Measurements from ENCODE around the gene EFCAB13.
"Not testable (repeated sequence)": the region's sequence is repeated elsewhere in the genome, so short reads cannot be mapped to it uniquely, and the experiment has no call there.

Gene EFCAB13

DNA sequence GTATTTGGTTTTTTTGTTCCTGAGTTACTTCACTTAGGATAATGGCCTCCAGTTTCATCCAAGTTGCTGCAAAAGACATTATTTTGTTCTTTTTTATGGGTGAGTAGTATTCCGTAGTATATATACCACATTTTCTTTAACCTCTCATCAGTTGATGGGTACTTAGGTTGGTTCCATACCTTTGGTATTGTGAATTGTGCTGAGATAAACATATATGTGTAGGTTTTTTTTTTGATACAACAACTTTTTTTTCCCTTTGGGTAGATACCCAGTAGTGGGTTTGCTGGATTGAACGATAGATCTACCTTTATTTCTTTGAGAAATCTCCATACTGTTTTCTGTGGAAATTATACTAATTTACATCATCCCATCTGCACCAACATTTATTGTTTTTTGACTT lies 6.8 kb downstream of the EFCAB13 start:
- no peak for DNase-seq

DNA sequence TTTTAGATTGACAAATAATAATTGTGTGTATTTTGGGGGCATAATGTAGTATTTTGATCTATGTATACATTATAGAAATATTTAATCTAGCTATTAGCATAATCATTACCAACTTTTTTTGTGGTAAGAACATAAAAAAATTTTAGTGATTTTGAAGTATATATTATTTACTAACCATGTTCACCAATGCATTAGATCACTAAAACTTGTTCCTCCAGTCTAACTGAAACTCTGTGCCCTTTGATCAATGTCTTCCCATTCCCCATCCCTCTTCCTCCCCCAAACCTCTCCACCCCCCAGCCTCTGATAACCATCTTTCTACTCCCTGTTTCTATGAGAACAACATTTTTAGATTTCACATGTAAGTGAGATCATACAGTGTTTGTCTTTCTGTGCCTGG lies 8.5 kb downstream of the EFCAB13 start:
- DNase-seq, result no peak

DNA sequence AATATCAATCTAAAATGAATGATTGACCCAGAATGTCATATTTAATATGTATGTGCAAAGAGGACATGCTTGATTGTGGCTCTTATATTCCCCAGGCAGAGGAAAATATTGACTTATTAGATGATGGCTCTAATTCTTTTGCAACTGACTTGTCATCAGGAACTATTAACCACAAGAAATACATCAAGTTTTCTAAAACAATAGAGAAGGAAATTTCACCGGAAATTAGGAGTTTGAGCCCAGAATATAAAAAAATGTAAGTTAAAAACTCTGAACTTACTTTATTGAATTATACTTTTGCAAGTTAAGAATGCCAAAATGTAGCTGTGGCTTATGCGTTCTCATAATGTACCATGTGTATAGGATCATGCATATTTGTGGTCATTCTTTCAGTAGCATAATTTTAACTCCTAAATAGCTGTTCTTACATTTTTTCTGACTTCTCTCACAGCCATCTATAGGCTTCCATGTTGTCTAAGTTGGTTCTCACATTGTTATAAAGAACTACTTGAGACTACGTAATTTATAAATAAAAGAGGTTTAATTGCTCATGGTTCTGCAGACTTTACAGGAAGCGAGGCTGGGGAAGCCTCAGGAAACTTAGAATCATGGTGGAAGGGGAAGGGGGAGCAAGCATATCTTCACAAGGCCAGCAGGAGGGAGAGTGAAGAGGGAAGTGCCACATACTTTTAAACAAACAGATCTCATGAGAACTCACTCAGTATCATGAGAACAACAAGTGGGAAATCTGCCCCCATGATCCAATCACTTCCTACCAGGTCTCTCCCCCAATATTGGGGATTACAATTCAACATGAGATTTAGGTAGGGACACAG lies 11.6 kb downstream of the EFCAB13 start:
- no peak for DNase-seq

DNA sequence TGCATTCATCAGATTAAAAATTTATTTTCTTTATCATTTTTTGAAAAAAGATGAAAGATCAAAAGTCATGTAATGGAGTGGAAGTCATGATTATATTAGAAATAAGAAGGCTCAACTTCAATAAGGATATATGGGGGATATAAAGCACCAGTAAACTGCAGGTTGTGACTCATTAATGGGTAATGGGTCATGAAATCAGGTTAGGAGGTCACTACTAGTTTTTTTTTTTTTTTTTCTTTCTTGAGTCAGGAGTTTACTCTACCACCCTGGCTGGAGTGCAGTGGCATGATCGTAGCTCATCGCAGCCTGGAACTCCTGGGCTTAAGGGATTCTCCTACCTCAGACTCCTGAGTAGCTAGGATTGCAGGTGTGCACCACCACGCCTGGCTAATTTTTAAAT lies 14.3 kb downstream of the EFCAB13 start:
- no peak for DNase-seq

DNA sequence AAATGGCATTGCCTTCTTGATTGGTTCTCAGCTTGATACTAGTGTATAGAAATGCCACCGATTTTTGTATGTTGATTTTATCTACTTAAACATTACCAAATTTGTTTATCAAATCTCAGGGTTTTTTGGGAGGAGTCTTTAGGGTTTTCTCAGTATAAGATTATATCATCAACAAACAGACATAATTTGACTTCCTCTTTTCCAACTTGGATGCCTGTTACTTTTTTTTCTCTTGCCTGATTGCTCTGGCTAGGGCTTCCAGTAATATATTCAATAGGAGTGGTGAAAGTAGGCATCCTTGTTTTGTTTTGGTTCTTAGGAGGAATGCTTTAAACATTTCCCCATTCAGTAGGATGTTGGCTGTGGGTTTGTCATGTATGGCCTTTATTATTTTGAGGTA lies 29.1 kb downstream of the EFCAB13 start:
- no peak for DNase-seq

DNA sequence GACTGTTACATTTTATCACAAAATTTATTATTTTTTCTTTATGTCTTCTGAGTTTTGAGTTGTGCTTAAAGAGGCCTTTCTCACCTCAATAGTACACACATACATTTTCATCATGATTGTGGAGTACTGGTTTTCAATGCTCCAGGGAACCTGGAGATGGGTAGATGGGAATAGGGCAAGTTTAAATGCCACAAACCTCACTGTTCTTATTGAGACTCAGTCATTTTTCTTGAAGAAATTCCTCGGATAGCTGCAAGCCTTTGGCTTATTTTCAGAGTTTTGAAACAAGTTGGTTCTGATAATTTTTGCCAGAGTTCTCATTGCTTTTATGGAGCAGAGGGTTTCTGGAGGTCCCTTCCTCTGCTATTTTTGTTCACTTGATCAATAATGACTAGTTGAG lies 34.9 kb downstream of the EFCAB13 start:
- DNase-seq, result no peak

DNA sequence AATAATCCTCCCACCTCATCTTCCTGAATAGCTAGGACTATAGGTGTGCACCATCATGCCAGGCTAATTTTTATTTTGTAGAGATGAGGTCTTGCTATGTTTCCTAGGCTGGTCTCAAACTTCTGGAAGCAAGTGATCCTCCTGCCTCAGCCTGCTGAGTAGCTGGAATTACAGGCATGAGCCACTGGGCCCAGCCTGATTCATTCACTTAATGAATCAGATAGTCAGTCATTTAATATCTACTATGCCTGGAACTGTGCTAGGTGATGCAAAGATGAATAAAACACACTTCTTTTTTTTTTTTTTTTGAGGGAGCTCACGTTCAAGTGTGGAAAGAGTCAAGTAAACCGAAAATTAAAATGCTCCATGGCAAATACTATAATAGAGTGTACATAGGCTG lies 39.4 kb downstream of the EFCAB13 start:
- DNase-seq, result no peak

DNA sequence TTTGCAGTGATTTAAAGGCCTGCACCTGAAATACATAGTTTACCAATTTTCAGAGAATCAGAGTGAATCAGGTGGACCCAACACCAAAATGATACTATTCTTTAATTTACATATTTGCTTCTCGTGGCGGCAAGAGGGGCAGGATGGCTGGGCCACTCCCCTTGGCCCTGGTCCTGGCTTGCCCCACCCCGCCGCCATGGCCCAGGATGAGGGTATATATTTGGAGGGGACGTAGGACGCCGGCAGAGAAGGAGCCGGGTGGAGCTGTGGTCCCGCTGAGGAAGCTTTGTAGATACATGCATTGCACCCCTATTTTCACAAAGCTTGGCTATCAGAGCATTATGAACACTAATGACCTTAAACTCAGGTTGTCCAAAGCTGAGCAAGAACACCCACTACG lies 43.5 kb downstream of the EFCAB13 start:
- DNase-seq, result no peak

DNA sequence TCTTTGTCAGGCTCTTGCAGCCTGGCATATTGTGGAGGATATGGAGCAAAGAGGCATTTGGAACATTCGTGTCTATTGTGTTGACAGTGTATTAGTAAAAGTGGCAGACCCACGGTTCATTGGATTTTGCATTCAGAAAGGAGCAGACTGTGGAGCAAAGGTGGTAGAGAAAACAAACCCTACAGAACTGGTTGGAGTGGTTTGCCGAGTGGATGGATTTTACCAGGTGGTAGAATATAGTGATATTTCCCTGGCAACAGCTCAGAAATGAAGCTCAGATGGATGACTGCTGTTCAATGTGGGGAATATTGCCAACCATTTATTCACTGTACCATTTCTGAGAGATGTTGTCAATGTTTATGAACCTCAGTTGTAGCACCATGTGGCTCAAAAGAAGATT lies 44.5 kb downstream of the EFCAB13 start:
- peak; percentile 49 for DNase-seq

DNA sequence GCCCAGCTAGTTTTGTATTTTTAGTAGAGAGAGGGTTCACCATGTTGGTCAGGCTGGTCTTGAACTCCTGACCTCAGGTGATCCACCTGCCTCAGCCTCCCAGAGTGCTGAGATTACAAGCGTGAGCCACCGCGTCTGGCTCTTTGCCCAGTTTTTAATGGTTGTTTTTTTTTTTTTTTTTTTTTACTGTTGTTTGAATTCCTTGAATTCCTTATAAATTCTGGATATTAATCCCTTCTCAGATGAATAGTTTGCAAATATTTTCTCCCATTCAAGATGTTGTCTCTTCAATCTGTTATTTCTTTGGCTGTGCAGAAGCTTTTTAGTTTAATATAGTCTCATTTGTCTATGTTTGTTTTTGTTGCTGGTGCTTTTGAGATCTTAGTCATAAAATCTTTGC lies 47.1 kb downstream of the EFCAB13 start:
- DNase-seq, result not testable (repeated sequence)

DNA sequence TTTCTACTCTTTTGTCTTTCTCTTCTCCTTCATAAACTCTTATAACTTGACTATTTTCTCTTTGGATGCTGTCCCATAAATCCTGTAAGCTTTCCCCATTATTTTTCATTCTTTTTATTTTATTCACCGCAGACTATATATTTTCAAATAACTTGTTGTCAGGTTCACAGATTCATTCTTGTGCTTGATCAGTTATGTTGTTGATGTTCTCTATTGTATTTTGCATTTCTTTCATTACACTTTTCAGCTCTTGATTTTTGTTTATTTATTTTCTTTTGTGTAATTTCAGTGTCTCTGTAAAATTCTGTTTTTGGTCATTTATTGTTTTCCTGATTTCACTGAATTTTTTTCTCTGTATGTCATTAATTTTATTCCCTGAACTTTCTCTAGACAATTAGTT lies 49.2 kb downstream of the EFCAB13 start:
- no peak for DNase-seq

DNA sequence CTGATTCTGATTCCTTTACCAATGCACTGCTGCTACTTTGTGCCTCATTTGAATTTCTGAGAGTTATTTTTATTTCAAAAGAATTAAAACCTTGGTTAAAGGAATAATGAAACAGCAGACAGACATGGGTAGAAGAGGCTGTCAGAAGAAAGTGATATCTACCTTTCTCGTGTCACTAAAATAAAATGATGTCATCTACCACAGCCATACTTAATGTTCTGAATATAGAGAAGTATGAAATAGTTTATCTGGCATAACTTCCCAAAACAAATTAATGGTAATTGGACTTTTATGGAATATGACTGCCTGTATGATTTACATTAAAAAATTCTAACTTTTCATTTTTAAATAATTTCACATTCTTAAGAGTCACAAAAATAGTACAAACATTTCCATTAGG lies 52.5 kb downstream of the EFCAB13 start:
- no peak for DNase-seq

DNA sequence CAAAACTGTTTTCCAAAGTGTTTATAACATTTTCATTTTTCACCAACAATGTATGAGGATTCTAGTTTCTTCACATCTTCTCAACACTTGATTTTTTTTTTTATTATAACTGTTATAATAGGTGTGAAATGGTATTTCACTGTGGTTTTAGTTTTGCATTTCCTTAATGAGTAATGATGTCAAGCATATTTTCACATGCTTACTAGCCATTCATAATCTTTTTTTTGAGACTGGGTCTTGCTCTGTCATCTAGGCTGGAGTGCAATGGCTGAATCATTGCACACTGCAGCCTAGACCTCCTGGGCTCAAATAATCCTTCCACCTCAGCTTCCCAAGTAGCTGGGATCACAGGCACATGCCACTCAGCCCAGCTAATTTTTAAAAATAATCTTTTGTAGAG lies 65.1 kb downstream of the EFCAB13 start:
- DNase-seq, result no peak

DNA sequence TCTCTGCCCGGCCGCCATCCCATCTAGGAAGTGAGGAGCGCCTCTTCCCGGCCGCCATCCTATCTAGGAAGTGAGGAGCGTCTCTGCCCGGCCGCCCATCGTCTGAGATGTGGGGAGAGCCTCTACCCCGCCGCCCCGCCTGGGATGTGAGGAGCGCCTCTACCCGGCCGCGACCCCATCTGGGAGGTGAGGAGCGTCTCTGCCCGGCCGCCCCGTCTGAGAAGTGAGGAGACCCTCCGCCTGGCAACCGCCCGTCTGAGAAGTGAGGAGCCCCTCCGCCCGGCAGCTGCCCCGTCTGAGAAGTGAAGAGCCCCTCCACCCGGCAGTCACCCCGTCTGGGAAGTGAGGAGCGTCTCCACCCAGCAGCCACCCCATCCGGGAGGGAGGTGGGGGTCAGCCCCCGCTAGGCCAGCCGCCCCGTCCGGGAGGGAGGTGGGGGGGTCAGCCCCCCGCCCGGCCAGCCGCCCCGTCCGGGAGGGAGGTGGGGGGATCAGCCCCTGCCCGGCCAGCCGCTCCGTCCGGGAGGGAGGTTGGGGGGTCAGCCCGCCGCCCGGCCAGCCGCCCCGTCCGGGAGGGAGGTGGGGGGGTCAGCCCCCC lies 73.9 kb downstream of the EFCAB13 start:
- DNase-seq, result not testable (repeated sequence)

DNA sequence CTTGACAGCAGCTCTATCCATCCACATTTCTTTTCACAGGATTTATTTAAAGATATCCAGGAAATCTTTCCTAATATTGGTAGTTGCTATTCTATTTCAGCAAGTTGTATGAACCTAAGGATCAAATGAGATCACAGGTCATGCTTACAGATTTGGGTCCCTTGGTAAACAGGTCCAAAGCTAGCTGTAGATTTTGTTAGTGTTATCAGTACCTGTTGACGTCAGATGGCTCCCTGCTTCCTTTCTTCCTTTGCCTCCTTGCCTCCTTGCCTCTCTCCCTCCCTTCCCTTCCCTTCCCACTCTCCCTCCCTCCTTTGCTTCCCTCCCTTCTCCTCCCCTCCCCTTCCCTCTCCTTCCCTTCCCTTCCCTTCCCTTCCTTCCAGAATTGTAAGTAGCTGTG lies 76.6 kb downstream of the EFCAB13 start:
- DNase-seq, result no peak

DNA sequence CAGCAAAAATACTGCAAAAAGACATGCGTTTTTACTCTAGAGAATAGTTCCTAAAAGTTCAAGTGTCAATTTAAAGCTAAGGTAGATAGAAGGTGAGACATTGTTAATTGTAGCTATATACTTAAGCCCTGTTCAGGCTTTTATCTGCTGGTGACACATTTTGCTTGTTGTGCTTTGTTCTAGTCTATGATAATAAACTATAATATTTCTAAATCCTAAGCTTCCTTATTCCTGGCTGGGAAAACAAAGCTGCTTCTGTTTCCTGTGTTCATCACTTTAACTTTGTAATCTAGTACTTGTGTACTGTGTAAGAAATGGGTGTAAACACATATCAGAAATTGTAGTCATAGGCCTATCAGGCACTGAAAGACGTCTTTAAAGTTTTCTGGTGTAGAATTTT lies 77.3 kb downstream of the EFCAB13 start:
- DNase-seq, result no peak

DNA sequence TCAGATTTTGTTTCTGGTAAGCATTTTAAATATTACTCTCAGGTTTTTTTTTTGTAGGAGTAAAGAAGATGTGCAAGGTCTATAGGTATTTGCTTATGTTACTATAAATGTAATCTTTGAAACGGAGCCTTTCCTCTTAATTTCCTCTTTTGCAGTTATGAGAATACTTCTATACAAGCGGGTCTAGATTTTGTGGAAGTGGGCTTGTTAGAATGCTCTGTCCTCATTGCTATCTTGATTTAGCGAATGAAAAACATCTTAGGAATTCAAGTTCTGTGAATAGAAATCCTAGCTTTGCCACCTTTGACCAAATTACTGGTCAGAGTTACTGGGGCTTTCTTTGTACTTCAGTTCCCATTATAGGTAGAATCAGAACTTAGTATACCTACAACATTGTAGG lies 80.3 kb downstream of the EFCAB13 start:
- DNase-seq, result no peak

DNA sequence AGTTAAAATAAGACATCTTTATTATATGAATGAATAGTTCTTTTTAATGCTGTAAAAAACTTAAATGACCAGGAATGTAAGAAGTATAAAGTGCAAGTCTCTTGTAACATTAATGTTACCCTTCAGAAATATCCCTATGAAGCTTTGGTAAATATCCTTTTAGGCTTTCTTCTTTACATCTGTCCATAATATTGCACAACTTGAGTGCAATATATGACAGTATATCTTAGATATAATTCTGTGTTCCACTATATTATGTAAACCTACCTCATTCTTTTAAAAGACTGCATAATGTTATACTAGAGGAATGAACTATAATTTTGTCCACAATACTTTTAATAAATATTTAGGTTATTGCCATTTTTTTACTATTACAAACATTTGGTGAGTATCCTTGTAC lies 81.1 kb downstream of the EFCAB13 start:
- DNase-seq, result no peak

DNA sequence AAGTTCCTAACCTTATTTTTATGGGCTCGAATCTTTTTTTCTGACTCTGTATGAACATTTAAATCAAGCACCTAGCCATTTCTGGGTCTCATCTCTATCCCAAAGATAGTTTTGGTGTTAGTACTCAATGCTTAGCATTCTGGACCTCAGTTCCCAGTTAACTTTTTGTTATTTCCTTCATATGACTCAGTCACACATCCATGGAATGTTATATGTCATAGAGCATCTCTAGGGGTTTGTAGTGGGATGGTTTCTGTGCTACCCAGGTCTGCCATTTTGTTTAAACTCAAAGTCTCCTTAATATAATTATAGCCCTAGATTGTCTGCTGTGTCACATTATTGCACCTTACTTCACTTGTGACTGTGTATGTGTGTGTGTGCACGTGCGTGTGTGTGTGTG lies 90.1 kb downstream of the EFCAB13 start:
- DNase-seq, result no peak

DNA sequence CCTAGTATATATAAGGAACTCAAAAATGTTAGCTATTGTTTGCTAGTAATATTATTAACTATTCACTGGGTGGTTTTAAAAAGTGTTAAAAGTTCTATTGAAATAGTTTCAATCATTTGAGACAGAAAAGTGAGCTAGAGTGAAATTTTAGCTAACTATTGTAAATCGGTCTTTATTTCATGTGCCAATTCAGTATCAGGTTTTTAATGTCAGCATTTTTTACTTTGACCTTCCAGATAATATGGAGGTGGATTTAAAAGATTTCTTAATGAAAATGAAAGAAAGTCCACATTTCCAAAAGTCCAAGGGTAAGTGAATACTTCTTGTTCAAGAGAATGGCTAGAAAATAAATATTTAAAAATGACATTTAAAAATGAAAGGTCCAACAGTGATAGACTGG lies 90.9 kb downstream of the EFCAB13 start:
- no peak for DNase-seq

DNA sequence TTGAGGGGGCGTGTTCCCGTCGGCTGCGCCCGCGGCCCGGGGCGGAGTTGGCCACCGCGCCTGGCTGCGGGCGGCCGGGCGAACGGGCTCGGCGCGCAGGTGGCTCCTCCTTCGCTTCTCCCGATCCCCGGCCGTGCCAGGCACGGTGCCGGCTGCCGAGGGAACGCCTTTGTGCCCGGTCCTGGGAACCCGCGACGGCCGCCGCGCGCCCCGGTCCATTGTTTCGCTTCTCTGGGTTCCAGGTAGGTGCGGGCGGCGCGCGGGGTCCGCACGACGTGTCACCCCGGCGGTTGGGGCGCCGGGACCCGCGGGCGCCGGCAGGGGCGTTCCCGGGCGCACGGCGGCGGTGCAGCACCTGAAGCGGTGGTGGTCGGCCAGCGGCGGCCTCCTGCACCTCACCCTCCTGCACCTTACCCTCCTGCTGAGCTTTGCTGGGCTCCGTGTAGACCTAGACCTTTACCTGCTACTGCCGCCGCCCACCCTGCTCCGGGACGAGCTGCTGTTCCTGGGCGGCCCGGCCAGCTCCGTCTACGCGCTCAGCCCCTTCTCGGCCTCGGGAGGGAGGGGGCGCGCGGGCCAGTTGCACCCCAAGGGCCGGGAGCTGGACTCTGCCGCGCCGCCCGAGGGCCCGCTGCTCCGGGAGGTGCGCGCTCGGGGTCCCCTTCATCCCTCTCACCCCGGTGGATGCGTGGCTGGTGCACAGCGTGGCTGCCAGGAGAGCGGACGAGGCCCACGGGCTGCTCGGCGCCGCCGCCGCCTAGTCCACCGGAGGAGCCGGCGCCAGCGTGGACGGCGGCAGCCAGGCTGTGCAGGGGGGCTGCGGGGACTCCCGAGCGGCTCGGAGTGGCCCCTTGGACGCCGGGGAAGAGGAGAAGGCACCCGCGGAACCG lies 99.9 kb downstream of the EFCAB13 start:
- DNase-seq, result no peak

DNA sequence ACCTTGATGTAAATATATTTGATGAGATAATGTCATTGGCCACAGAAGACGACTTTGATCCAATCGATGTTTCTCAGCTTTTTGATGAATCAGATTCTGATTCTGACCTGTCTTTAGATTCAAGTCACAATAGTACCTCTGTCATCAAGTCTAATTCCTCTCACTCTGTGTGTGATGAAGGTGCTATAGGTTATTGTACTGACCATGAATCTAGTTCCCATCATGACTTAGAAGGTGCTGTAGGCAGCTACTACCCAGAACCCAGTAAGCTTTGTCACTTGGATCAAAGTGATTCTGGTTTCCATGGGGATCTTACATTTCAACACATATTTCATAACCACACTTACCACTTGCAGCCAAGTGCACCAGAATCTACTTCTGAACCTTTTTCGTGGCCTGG lies 101.5 kb downstream of the EFCAB13 start:
- not testable (repeated sequence) for DNase-seq

DNA sequence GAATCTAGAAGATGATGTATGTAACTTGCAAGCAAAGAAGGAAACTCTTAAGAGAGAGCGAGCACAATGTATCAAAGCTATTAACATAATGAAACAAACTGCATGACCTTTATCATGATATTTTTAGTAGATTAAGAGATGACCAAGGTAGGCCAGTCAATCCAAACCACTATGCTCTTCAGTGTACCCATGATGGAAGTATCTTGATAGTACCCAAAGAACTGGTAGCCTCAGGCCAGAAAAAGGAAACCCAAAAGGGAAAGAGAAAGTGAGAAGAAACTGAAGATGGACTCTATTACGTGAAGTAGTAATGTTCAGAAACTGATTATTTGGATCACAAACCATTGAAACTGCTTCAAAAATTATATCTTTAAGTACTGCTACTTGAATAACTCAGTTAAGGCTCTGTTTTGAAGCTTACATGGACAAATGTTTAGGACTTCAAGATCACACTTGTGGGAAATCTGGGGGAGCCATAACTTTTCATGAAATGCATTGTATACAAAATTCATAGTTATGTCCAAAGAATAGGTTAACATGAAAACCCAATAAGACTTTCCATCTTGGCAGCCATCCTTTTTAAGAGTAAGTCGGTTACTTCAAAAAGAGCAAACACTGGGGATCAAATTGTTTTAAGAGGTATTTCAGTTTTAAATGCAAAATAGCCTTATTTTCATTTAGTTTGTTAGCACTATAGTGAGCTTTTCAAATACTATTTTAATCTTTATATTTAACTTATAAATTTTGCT lies 102.3 kb downstream of the EFCAB13 start:
- not testable (repeated sequence) for DNase-seq
